Left kidney (tissue), 2 donors: ENCODE results near the gene ZNF512B. TPM values are rescaled to one million over a fixed set of nuclear protein-coding genes. Genes with fewer than 3 reads are reported as not detected.
"Not testable (repeated sequence)": the region's sequence is repeated elsewhere in the genome, so short reads cannot be mapped to it uniquely, and the experiment has no call there.

Experiments
- DNase-seq: peaks from one replicate; pipeline ENCODE4 v3.0.0-alpha.2; 2013
- polyA plus RNA-seq: library from polyadenylated mRNA; unstranded; fragments of 120-200 nt; gene quantifications from one replicate; pipeline ENCODE4 v1.2.1, GENCODE V29; 2013; ENCODE audit not compliant: insufficient read length

Gene ZNF512B
- polyA plus RNA-seq, 1 donor: 24.7 TPM

GRCh38 chr20:63978319-63979228 lies 8.8 kb upstream of the ZNF512B start:
- no peak for DNase-seq

GRCh38 chr20:63977739-63978276 lies 8.1 kb upstream of the ZNF512B start:
- DNase-seq: no peak

GRCh38 chr20:63976980-63977738 lies 7.4 kb upstream of the ZNF512B start:
- DNase-seq: no peak

- DNase-seq: not testable (repeated sequence)
These were observed 6.8 kb upstream of the ZNF512B start for GRCh38 chr20:63976511-63976910.

GRCh38 chr20:63974402-63975200 lies 4.9 kb upstream of the ZNF512B start:
- no peak for DNase-seq

- peak; percentile 88 for DNase-seq
These were observed 4.1 kb upstream of the ZNF512B start for GRCh38 chr20:63973636-63974401.

- no peak for DNase-seq
These were observed 3.4 kb upstream of the ZNF512B start for GRCh38 chr20:63973160-63973479.

- DNase-seq: no peak
These were observed 2.8 kb upstream of the ZNF512B start for GRCh38 chr20:63972312-63973159.

- not testable (repeated sequence) for DNase-seq
These were observed 2.2 kb upstream of the ZNF512B start for GRCh38 chr20:63971960-63972311.

GRCh38 chr20:63970714-63971431 lies 1.1 kb upstream of the ZNF512B start:
- DNase-seq: no peak

GRCh38 chr20:63968928-63969760 lies 586 bp downstream of the ZNF512B start:
- DNase-seq: no peak

GRCh38 chr20:63968136-63968927 lies 1.4 kb downstream of the ZNF512B start:
- DNase-seq: no peak

GRCh38 chr20:63967330-63968135 lies 2.2 kb downstream of the ZNF512B start:
- DNase-seq: no peak

- no peak for DNase-seq
These were observed 2.8 kb downstream of the ZNF512B start for GRCh38 chr20:63966944-63967322.

GRCh38 chr20:63966172-63966943 lies 3.4 kb downstream of the ZNF512B start:
- no peak for DNase-seq

- no peak for DNase-seq
These were observed 5.3 kb downstream of the ZNF512B start for GRCh38 chr20:63964412-63964811.
